ENCODE measurements around the gene LHX2.
A peak's percentile ranks its signal among the peaks of the same experiment; 100 is the strongest.

LHX2 gene

GRCh38 chr9:124035001-124035650 lies 23.6 kb downstream of the LHX2 start:
- DNase-seq, result no peak

- no peak for DNase-seq
These were observed 25.0 kb downstream of the LHX2 start for GRCh38 chr9:124036578-124036977.

- no peak for DNase-seq
These were observed 26.2 kb downstream of the LHX2 start for GRCh38 chr9:124037790-124038189.

GRCh38 chr9:124038239-124038638 lies 26.7 kb downstream of the LHX2 start:
- DNase-seq, result no peak

- no peak for DNase-seq
These were observed 27.4 kb downstream of the LHX2 start for GRCh38 chr9:124038790-124039633.

- DNase-seq, result no peak
These were observed 28.8 kb downstream of the LHX2 start for GRCh38 chr9:124040186-124040931.

- no peak for DNase-seq
These were observed 29.6 kb downstream of the LHX2 start for GRCh38 chr9:124040935-124041816.

GRCh38 chr9:124041817-124042116 lies 30.2 kb downstream of the LHX2 start:
- DNase-seq, result no peak

- DNase-seq, result no peak
These were observed 30.7 kb downstream of the LHX2 start for GRCh38 chr9:124042201-124042721.

GRCh38 chr9:124044448-124044847 lies 32.9 kb downstream of the LHX2 start:
- no peak for DNase-seq

- no peak for DNase-seq
These were observed 33.7 kb downstream of the LHX2 start for GRCh38 chr9:124045076-124045829.

GRCh38 chr9:124045830-124046177 lies 34.2 kb downstream of the LHX2 start:
- no peak for DNase-seq

GRCh38 chr9:124046189-124046588 lies 34.6 kb downstream of the LHX2 start:
- DNase-seq, result no peak

- DNase-seq, result no peak
These were observed 35.7 kb downstream of the LHX2 start for GRCh38 chr9:124047251-124047672.

- no peak for DNase-seq
These were observed 39.4 kb downstream of the LHX2 start for GRCh38 chr9:124050955-124051354.

GRCh38 chr9:124052401-124052800 lies 40.8 kb downstream of the LHX2 start:
- no peak for DNase-seq

GRCh38 chr9:124054582-124055227 lies 43.1 kb downstream of the LHX2 start:
- peak; percentile 68 for DNase-seq

GRCh38 chr9:124060844-124061605 lies 49.5 kb downstream of the LHX2 start:
- DNase-seq, result no peak

- no peak for DNase-seq
These were observed 50.6 kb downstream of the LHX2 start for GRCh38 chr9:124062172-124062571.

GRCh38 chr9:124066783-124067577 lies 55.4 kb downstream of the LHX2 start:
- DNase-seq, result no peak

All from kidney glomerular epithelial cell (primary cell).